ENCODE results near the gene SPCS3. TPM values are rescaled to one million over a fixed set of nuclear protein-coding genes. Genes with fewer than 3 reads are reported as not detected.
"Not testable (repeated sequence)": the region's sequence is repeated elsewhere in the genome, so short reads cannot be mapped to it uniquely, and the experiment has no call there.

The SPCS3 gene
- total RNA-seq = 122 TPM

GRCh38 chr4:176319704-176320339 is at the start of gene SPCS3:
SPCS3 (plus strand) TSS chr4:176319966; CDS start chr4:176320077, 111 bp downstream.
- DNase-seq (ENCODE audit: low spot score) (peak; percentile 98), ATAC-seq (peak; percentile 99)
- intact Hi-C loops (cut with DNase I) = no loop called here

- no peak for ATAC-seq
- intact Hi-C loops (cut with DNase I) = no loop called here
- no peak for DNase-seq (ENCODE audit: low spot score)
These were observed 49.1 kb upstream of the SPCS3 start for GRCh38 chr4:176270669-176271068.

- DNase-seq (ENCODE audit: low spot score) (no peak), ATAC-seq (no peak)
- intact Hi-C loops (cut with DNase I) = no loop called here
These were observed 48.0 kb upstream of the SPCS3 start for GRCh38 chr4:176271749-176272148.

- ATAC-seq (no peak), DNase-seq (ENCODE audit: low spot score) (no peak)
- intact Hi-C loops (cut with DNase I) = no loop called here
These were observed 47.0 kb upstream of the SPCS3 start for GRCh38 chr4:176272799-176273198.

- intact Hi-C loops (cut with DNase I) = no loop called here
- no peak for DNase-seq (ENCODE audit: low spot score)
- ATAC-seq = no peak
These were observed 46.0 kb upstream of the SPCS3 start for GRCh38 chr4:176273736-176274135.

GRCh38 chr4:176274441-176274840 is 45.3 kb upstream of the SPCS3 start:
- intact Hi-C loops (cut with DNase I) = no loop called here
- peak; percentile 62 for ATAC-seq
- DNase-seq (ENCODE audit: low spot score) = no peak

GRCh38 chr4:176276710-176277109 is 43.1 kb upstream of the SPCS3 start:
- intact Hi-C loops (cut with DNase I) = no loop called here
- DNase-seq (ENCODE audit: low spot score) = no peak
- no peak for ATAC-seq

GRCh38 chr4:176277162-176277904 is 42.4 kb upstream of the SPCS3 start:
- DNase-seq (ENCODE audit: low spot score) = peak; percentile 63
- ATAC-seq = peak; percentile 65
- intact Hi-C loops (cut with DNase I) = no loop called here

GRCh38 chr4:176279560-176279959 is 40.2 kb upstream of the SPCS3 start:
- DNase-seq (ENCODE audit: low spot score); ATAC-seq; intact Hi-C loops (cut with DNase I): not testable (repeated sequence)

- ATAC-seq (no peak), DNase-seq (ENCODE audit: low spot score) (no peak)
- intact Hi-C loops (cut with DNase I) = no loop called here
These were observed 33.0 kb upstream of the SPCS3 start for GRCh38 chr4:176286728-176287127.

- intact Hi-C loops (cut with DNase I) = no loop called here
- DNase-seq (ENCODE audit: low spot score) = no peak
- ATAC-seq = no peak
These were observed 32.2 kb upstream of the SPCS3 start for GRCh38 chr4:176287546-176287945.

GRCh38 chr4:176288020-176288419 is 31.7 kb upstream of the SPCS3 start:
- intact Hi-C loops (cut with DNase I) = no loop called here
- ATAC-seq (no peak), DNase-seq (ENCODE audit: low spot score) (no peak)

GRCh38 chr4:176289561-176289960 is 30.2 kb upstream of the SPCS3 start:
- intact Hi-C loops (cut with DNase I) = no loop called here
- ATAC-seq (no peak), DNase-seq (ENCODE audit: low spot score) (no peak)

GRCh38 chr4:176290520-176290919 is 29.2 kb upstream of the SPCS3 start:
- intact Hi-C loops (cut with DNase I) = no loop called here
- ATAC-seq (no peak), DNase-seq (ENCODE audit: low spot score) (no peak)

- intact Hi-C loops (cut with DNase I) = no loop called here
- no peak for ATAC-seq
- no peak for DNase-seq (ENCODE audit: low spot score)
These were observed 28.0 kb upstream of the SPCS3 start for GRCh38 chr4:176291748-176292147.

GRCh38 chr4:176292920-176293319 is 26.8 kb upstream of the SPCS3 start:
- ATAC-seq = no peak
- DNase-seq (ENCODE audit: low spot score) = no peak
- intact Hi-C loops (cut with DNase I) = no loop called here

GRCh38 chr4:176293660-176294059 is 26.1 kb upstream of the SPCS3 start:
- ATAC-seq = no peak
- intact Hi-C loops (cut with DNase I) = no loop called here
- DNase-seq (ENCODE audit: low spot score) = no peak

- DNase-seq (ENCODE audit: low spot score); intact Hi-C loops (cut with DNase I); ATAC-seq: not testable (repeated sequence)
These were observed 23.9 kb upstream of the SPCS3 start for GRCh38 chr4:176295907-176296306.

- intact Hi-C loops (cut with DNase I) = no loop called here
These were observed 21.1 kb upstream of the SPCS3 start for GRCh38 chr4:176298664-176299063.

GRCh38 chr4:176300036-176300435 is 19.7 kb upstream of the SPCS3 start:
- intact Hi-C loops (cut with DNase I) = no loop called here
- ATAC-seq (no peak), DNase-seq (ENCODE audit: low spot score) (no peak)

More at GRCh38 chr4:176298664-176299063, 21.1 kb upstream of the SPCS3 start:
- ATAC-seq = no peak
- DNase-seq (ENCODE audit: low spot score) = no peak

GRCh38 chr4:176300565-176300964 is 19.2 kb upstream of the SPCS3 start:
- intact Hi-C loops (cut with DNase I) = no loop called here
- no peak for DNase-seq (ENCODE audit: low spot score)
- ATAC-seq = no peak
